Measurements from ENCODE around the gene ZFPM1.
A peak's percentile ranks its signal among the peaks of the same experiment; 100 is the strongest.

The ZFPM1 gene

DNA sequence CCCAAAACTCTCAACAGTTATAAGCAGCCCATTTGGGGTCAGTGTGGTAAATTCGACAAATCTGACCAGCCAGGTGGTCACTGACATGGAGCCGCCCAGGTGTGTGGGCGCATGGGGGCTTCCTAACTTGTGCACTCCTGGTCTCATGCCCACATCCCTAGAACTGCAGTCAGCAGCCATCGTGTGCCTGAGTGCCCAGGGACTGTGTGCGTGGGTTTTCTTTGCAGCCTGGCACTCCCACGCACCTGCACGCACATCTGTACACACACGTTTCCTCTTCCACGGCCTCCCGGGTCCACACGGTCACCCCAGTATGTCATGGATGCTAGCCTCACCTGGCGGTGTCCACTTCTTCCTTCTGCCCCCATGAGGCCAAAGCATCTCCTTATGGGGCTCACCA is 78.3 kb downstream of the ZFPM1 start:
- no peak for DNase-seq

DNA sequence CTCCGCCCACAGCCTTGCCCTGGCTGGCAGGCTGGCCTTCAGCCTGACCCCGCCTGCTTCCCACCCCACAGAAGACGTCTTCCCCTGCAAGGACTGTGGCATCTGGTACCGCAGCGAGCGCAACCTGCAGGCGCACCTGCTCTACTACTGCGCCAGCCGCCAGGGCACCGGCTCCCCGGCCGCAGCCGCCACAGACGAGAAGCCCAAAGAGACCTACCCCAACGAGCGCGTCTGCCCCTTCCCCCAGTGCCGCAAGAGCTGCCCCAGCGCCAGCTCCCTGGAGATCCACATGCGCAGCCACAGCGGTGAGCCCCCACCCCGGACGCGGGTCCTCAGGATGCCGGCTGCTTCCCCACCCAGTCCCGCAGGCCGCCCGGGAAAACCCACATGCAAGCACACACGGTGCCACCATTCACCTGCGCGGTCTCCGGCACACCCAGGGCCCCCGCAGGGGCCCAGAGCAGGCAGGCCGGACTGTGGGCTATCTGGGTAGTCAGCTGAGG is 78.9 kb downstream of the ZFPM1 start:
- DNase-seq = no peak

DNA sequence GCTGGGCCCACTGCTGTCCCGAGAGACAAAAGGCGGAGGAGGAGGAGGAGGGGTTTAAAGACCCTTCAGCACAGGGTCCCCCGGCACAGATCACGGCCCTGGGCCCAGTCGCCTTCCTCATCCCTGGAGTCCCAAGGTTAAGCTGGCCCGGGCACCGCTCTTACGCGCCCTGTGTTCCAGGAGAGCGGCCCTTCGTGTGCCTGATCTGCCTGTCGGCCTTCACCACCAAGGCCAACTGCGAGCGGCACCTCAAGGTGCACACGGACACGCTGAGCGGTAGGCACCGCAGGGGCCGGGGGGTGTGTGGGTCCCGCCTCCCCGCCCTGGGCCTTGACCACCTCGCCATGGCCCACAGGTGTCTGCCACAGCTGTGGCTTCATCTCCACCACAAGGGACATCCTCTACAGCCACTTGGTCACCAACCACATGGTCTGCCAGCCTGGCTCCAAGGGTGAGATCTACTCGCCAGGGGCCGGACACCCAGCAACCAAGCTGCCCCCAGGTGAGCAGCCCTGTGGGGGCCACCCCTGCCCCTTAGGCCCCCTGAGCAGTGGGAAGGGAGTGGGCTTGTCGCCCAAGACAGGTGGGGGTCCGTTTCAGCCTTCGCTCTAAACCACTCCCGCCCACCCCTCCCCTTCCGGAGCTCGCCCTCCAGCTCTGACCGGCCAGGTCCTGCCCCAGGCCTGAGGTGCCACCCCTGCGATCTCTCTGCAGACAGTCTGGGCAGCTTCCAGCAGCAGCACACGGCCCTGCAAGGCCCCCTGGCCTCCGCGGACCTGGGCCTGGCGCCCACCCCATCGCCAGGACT is 79.6 kb downstream of the ZFPM1 start:
- DNase-seq = no peak

DNA sequence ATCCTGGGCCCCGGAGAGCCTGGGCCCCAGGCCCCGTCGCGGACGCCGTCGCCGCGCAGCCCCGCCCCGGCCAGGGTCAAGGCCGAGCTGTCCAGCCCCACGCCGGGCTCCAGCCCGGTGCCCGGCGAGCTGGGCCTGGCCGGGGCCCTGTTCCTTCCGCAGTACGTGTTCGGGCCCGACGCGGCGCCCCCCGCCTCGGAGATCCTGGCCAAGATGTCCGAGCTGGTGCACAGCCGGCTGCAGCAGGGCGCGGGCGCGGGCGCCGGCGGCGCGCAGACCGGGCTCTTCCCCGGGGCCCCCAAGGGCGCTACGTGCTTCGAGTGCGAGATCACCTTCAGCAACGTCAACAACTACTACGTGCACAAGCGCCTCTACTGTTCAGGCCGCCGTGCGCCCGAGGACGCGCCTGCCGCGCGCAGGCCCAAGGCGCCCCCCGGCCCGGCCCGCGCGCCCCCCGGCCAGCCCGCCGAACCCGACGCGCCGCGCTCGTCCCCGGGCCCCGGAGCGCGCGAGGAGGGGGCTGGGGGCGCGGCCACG is 80.4 kb downstream of the ZFPM1 start:
- no peak for DNase-seq

DNA sequence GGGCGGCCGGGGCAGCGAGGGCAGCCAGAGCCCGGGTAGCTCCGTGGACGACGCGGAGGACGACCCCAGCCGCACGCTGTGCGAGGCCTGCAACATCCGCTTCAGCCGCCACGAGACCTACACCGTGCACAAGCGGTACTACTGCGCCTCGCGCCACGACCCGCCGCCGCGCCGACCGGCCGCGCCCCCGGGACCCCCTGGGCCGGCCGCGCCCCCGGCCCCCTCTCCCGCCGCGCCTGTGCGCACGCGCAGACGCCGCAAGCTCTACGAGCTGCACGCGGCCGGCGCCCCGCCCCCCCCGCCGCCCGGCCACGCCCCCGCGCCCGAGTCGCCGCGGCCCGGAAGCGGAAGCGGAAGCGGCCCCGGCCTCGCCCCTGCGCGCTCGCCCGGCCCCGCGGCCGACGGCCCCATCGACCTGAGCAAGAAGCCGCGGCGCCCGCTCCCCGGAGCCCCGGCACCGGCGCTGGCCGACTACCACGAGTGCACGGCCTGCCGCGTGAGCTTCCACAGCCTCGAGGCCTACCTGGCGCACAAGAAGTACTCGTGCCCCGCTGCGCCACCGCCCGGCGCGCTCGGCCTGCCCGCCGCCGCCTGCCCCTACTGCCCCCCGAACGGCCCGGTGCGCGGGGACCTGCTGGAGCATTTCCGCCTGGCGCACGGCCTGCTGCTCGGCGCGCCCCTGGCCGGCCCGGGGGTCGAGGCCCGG is 81.0 kb downstream of the ZFPM1 start:
- DNase-seq = no peak

DNA sequence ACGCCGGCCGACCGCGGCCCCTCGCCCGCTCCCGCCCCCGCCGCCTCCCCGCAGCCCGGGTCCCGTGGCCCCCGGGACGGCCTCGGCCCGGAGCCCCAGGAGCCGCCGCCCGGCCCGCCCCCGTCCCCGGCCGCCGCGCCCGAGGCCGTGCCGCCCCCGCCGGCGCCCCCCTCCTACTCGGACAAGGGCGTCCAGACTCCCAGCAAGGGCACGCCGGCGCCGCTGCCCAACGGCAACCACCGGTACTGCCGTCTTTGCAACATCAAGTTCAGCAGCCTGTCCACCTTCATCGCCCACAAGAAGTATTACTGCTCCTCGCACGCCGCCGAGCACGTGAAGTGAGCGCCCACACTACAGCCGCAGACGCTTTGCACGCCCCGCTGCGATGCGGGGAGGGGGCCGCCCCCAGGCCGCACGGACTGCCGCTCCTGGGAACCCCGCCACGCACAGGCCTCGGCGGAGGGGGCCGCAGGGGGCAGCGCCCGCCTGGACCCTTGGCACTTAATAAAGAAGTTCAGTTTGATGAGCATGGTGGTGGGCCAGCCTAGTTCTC is 81.6 kb downstream of the ZFPM1 start:
- DNase-seq = no peak

DNA sequence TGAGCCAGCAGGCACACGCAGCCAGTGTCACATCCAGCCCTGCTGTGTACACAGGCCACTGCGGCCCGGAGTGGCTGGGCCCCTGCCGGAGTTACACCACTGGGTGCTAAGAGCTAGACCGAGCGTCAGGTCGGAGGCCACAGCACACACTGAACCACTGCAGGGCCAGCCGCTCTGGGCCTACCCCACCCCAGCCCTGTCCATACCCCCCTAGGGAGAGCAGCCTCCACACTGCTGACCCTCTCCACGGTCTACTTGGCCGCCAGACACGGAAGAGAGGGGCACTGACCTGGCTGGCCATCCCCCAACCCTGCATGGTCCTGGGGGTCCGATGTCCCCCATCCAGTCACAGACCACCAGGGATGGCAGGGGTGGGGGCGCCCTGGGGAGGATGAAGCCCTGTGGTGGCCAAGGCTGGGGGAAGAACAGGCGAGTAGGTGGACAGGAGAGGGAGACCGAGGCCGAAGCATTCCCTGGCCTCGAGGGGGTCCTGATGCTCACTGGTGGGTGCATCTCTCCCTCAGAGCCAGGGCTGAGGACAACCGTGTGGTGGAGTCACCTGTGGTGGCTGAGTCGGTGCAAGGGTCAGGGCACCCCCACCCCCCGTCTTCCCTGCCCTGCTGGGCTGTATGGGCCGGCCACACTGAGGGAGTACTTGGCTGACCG is 82.2 kb downstream of the ZFPM1 start:
- no peak for DNase-seq

DNA sequence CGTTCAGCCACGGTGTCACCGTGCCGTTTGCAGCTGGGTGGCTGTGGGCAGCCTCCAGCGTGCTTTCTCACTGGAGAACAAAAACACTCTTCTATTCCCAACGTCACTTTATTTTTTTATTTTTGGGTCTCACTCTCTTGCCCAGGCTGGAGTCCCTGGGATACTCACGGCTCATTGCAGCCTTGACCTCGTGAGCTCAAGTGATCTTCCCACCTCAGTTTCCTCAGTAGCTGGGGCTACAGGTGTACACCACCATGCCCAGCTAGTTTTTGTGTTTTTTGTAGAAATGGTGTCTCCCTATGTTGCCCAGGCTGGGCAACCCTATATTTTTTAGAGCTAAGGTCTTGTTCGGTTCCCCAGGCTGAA is 82.8 kb downstream of the ZFPM1 start:
- DNase-seq = no peak

DNA sequence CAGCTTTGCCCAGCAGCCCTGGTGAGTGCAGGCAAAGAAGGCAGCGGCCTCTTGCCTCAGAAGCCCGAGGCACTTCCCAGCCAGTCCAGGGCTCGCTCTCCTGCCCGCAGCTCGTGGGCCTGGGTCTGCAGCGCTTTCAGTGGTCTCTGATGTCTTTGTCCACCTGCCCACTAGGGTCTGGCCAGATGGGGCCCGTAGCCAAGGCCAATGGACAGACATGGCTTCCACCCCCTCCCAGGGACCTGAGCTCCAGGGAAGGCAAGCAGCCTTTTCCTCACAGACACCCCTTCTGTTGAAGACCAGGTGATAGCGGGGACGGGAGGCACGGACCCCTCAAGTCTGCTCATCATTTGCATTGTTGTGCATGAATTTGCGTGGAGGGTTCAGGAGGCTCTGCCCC is 83.4 kb downstream of the ZFPM1 start:
- no peak for DNase-seq

DNA sequence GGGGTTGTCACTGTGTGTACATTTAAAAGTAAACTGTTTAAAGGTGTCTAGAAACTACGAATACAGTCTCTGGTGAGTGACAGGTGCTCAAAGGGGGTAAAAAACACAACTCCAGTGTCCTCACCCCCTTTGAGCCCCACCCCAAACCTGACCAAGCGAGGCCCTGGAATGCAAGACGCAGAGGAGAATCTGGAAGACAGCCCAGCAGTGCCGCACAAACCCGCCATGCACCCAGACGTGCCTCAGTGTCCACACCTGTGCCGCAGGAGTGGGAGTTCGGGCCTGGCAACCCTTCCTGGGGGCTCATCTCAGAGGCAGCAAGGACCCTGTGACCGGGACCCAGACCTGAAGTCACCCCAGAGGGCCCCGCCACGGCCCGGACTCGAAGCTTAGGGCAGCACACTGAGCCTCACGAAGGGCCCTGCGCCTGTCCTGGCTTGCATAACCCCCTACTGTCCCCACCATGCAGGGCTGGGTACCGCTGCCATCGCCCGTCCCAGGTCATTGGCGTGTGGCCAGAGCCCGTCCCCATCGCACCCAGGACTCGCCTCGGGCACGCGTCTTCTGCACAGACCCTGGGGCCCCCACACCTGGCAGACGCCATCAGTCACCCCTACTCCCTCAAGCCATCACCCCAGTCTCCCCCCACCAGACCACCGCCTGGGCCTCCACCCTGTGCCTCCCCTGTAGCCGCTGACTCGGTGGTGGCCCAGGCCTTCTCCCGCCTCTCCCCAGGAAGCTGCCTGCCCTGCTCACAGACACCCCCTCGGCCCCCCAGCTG is 84.1 kb downstream of the ZFPM1 start:
- DNase-seq = no peak

DNA sequence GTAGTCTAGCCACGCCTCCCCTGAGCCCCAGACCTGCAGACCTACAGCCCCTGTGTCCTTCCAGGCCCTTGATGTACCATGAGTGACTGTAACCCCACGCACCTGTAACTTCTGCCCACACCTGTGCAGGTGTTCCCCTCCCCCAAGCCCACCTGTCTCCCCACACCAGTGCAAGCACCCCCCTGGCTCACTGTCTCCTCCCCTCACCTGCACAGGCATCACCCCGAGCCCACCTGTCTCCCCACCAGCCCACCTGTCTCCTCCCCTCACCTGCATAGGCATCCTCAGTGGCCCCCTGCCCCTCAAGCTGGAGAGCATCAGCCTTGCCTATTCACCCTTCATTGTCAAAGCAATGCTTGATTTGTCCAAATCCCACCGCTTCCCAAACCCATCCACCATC is 84.8 kb downstream of the ZFPM1 start:
- DNase-seq = no peak

DNA sequence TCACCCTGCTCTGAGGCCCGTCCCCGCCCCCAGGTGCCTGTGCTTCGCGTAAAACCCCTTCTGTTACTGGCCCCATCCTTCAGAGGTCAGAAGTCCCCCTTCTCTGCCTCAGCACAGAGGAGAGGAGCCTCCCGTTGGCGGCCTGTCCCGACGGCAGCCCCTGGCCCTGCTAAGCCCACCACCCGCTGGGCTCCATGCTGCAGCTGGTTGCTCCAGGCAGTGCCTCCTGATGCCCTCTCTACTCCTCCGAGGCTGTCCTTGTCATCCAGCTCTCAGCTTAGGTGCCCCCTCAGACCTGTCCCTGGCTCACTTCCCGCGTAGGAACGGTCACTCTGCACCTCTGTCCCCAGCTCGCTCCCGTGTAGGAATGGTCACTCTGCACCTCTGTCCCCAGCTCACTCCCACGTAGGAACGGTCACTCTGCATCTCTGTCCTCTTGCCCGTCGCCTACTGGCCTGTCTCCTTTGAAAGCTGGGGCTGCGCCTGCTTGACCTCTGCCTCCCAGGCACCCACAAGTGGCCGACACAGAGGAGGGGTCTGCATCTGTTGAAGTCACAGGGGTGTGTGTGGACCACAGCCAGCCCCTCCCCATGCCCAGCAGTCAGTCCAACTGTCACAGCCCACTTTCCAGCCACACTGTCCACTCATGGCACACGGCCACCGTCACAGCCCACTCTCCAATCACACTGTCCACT is 85.4 kb downstream of the ZFPM1 start:
- DNase-seq = no peak

DNA sequence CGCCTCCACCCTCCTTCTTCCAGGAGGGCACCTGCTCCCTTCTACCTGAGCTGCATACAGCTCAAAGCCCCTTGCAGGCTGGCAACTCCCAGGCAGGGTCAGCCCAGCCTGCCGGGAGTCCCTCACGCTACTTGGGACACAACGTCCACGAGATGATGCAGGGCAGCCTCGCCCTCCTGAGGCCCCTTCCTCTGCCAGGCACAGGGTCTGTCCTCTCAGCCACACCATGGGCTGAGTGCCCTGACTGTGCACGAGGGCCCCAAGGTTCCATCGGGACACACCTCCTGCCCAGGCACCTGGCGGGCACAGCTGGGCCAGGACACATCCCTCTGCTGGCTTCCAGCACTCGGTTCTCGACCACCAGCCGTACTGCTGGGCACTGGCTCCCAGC is 86.2 kb downstream of the ZFPM1 start:
- no peak for DNase-seq

DNA sequence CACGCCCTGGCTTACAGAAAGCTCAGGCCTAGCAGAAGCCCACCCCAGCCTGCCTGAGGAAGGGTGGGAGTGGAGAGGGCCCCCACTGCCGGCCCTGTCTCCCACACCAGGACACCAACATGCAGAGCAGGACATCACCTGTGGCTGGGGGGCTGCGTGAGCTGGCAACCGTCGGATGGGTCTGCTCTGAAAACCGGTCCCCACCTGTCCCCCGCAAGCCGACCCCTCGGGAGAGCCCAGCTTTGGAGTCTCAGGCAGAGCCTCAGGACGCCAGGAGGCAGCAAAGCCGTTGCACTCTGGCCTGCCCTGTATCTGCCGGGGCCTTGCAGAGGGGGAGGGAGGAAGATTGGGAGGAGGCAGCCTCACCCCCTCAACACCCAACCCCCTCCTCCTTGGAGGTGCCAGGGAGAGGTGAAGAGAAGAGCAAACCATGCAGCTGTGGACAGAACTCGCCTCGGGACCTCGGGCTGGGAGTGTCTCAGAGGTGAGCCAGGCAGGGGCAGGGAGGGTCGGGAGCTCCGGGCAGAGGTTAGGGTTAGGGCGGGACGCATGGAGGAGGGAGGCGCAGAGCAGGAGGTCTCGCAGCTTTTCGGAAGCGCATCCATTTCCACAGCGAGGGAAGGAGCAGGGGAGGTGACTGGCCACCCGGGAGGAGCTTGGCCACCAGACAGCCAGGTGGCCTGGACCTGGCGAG is 86.7 kb downstream of the ZFPM1 start:
- no peak for DNase-seq

DNA sequence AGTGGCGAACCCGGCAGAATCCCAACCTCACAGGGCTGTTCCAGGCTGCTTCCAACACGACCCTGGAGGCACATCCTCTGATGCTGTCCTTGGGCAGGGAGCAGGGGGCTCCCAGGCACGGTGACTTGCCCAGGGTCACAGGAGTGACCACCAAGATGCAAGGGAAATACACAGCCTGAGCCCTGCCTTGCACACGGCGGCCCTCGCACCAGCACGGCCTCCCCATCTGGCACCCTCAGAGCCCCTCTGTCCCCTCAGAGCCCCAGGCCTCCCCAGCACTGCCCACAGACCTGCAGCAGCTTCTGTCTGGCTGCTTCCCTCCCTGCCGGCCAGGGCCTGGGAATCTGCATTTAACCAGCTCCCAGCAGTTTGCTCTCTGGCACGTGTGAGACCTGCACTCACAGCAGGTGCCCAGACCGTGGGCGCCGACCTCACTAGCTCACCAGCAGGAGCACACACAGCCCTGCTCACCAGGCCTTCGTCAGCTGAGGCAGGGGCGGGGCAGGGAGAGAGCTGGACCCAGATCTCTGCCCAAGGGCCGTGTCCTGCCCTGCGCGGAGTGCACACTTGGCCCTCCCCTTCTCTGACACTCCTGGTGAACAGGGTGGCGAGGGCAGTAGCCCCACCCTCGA is 87.4 kb downstream of the ZFPM1 start:
- no peak for DNase-seq

DNA sequence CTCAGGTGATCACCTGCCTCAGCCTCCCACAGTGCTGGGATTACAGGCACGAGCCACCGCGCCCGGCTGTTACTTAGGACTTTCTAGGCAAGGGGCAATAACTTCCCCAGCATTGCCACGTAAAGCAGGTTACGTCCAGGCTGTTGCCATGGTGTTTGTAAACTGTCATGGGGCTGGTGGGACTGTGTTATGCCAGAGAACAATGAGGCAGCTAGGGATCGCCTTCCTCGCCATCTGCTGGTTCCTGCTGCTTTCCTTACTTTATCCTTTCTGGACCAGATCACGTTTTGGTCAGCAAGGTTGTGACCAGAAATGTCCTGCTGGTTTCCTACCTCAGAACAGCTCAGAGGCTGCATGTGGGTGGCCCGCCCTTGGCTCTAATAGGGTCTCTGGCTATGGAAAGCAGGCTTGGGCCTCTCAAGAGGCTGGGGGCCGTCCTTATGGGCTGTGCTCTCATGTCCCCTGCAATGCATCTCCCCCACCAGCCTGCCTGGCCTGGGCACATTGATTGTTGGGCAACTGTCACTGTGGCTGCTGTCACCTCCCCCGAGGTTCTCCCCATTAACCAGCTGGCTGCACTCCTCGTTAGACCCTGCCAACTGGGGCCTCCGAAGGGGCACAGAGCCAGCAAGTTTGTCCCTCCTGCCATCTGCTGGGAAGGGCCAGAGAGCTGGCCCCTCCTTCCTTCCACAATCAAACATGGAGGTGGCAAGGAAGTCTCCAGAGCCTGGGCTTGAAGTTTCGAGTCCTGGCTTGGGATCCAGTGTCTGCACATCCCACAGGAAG is 88.9 kb downstream of the ZFPM1 start:
- peak; percentile 77 for DNase-seq

DNA sequence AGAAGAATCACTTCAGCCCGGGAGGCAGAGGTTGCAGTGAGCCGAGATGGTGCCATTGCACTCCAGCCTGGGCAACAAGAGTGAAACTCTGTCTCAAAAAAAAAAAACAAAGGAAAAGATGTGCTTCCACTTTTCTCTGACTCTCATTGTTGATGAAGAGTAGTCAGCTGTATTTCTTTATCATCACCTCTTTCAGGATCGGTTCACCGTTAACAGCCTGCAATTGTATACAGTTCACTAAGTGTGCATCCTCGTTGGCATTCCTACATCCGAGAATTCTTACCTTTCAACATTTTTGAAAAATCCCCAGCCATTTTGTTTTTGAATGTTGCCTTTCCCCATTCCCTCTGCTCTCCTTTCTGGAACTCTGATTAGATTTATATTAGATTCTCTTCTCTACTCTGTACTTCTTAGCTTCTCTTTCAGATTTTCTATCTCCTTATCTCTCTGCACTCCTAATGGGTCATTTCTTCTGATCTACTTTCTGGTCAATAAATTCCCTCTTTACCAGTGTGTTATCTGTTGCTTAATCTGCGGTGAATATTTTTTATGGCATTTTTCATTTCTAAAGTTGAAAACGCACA is 90.2 kb downstream of the ZFPM1 start:
- no peak for DNase-seq

DNA sequence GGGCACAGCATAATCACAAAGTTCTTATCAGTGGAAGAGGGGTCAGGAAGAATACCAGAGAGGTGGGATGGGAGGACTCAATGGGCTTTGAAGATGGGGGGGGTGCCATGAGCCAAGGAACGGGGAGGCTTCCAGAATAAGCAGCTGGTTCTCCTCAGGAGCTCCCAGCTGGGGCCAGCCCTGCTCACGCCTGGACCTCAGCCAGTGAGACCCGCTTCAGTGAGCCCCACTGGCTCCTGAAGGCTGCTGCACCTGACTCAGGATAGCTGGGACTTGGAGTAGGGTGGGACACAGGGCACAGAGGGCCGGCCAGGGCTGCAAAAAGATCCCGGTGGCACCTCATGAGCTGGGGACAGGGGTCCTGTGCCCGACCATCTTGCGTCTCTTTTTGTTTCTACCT is 92.7 kb downstream of the ZFPM1 start:
- DNase-seq = no peak

DNA sequence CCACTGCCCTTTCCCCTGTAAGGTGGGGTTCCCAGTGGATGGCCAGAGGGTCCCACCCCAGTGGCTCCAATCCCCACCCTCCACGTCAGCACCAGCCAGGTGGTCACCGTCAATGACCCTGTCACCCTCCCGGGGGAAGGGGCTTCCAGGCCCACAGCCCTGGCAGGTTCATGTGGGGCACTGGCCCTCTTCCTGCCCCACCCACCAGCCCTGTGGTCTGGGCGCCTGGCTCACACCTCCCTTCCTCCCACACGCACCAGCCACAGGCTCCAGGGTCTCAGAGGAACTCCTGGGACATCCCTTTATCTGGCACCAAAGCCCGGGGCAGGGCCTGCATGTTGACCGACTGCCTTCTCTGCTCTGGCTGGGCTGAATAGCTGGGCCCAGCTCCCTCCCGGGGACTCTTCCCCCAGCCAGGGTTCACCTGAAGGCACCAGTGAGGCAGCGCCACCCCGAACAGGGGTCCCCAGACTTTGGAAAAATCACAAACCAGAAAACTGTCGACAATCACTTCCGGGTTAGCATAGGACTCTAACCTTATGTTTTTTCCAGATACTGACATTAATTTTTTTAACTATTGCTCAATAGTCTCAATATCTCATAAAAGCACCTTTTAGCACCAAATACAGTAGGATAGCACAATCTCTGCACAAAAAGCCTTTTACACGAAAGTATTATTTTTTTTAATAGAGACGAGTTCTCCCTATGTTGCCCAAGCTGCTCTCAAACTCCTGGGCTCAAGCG is 95.2 kb downstream of the ZFPM1 start:
- DNase-seq = no peak

Data from NCI-H2171 (cell line).